GM23338 (cell line): ENCODE results near the gene CSPG4. TPM values are rescaled to one million over a fixed set of nuclear protein-coding genes. Genes with fewer than 3 reads are reported as not detected.

Experiments used
- ATAC-seq: fragments of 200-7000 bp; cut with Tn5 transposase; 3 replicates; pipeline ENCODE4 v1.9.1; 2020
- DNase-seq: peaks from one replicate; pipeline ENCODE4 v3.0.0-alpha.2; 2015; ENCODE audit warnings: low spot score
- H2AFZ ChIP-seq: fragments of 200-600 bp; sonication (generic); 2 replicates; pipeline ENCODE4 v1.8.0; 2016; ENCODE audit warnings: antibody characterized with exemption, mild to moderate bottlenecking, moderate library complexity
- H3F3A ChIP-seq: fragments of 200-600 bp; sonication (generic); replicated peaks from 2 replicates; pipeline ENCODE4 v1.8.0; 2017; ENCODE audit warnings: antibody characterized with exemption, mixed run types, low read depth
- H3K27ac ChIP-seq: fragments of 200-600 bp; sonication (generic); 2 replicates; pipeline ENCODE4 v1.6.1; 2016; ENCODE audit warnings: low read depth
- H3K27me3 ChIP-seq: fragments of 200-600 bp; sonication (generic); 2 replicates; pipeline ENCODE4 v1.8.0; 2016; ENCODE audit warnings: mild to moderate bottlenecking, mixed run types, moderate library complexity; ENCODE audit not compliant: insufficient read depth
- H3K36me3 ChIP-seq: fragments of 200-600 bp; sonication (generic); 2 replicates; pipeline ENCODE4 v1.8.0; 2016; ENCODE audit warnings: mild to moderate bottlenecking; ENCODE audit not compliant: insufficient read depth
- H3K4me1 ChIP-seq: fragments of 200-600 bp; sonication (generic); 2 replicates; pipeline ENCODE4 v1.8.0; 2016; ENCODE audit warnings: mild to moderate bottlenecking, moderate library complexity; ENCODE audit not compliant: insufficient read depth
- H3K4me2 ChIP-seq: fragments of 200-600 bp; sonication (generic); 2 replicates; pipeline ENCODE4 v1.7.1; 2017; ENCODE audit warnings: mixed run types
- H3K4me3 ChIP-seq: fragments of 200-600 bp; sonication (generic); 2 replicates; pipeline ENCODE4 v1.6.1; 2016; ENCODE audit warnings: mixed run types
- H3K79me2 ChIP-seq: fragments of 200-600 bp; sonication (generic); replicated peaks from 2 replicates; pipeline ENCODE4 v1.8.0; 2017; ENCODE audit warnings: mild to moderate bottlenecking; ENCODE audit not compliant: insufficient read depth
- H3K9me2 ChIP-seq: fragments of 200-600 bp; sonication (generic); 2 replicates; pipeline ENCODE4 v1.8.0; 2017; ENCODE audit not compliant: insufficient read depth
- H4K20me1 ChIP-seq: fragments of 200-600 bp; sonication (generic); replicated peaks from 2 replicates; pipeline ENCODE4 v1.8.0; 2017; ENCODE audit warnings: mild to moderate bottlenecking; ENCODE audit not compliant: insufficient read depth
- H3K27ac Mint-ChIP-seq: 2 replicates; pipeline ENCODE4 v1.8.0; 2020; ENCODE audit warnings: inconsistent platforms, mild to moderate bottlenecking, moderate library complexity, mixed read lengths
- H3K27me3 Mint-ChIP-seq: 3 replicates; pipeline ENCODE4 v1.8.0; 2022; ENCODE audit warnings: low read depth, mild to moderate bottlenecking, moderate library complexity, mixed read lengths, inconsistent platforms; ENCODE audit not compliant: insufficient read depth, poor library complexity
- H3K36me3 Mint-ChIP-seq: 3 replicates; pipeline ENCODE4 v1.8.0; 2021; ENCODE audit warnings: low read depth, mild to moderate bottlenecking, inconsistent platforms, moderate library complexity, mixed read lengths
- H3K4me1 Mint-ChIP-seq: 3 replicates; pipeline ENCODE4 v1.8.0; 2020; ENCODE audit warnings: mild to moderate bottlenecking, inconsistent platforms, mixed read lengths
- H3K4me3 Mint-ChIP-seq: 3 replicates; pipeline ENCODE4 v1.8.0; 2021; ENCODE audit warnings: moderate library complexity, mild to moderate bottlenecking, inconsistent platforms, mixed read lengths
- H3K9me3 Mint-ChIP-seq: 3 replicates; pipeline ENCODE4 v1.8.0; 2020; ENCODE audit warnings: moderate library complexity, mild to moderate bottlenecking, inconsistent platforms, mixed read lengths
- CREB1 ChIP-seq: fragments of 250-450 bp; sonication (Bioruptor Pico); IDR thresholded peaks from 2 replicates; pipeline ENCODE4 v1.5.0; 2020; ENCODE audit warnings: low read depth, mild to moderate bottlenecking, moderate library complexity
- EZH2 ChIP-seq: fragments of 200-600 bp; sonication (generic); IDR thresholded peaks from one replicate; pipeline ENCODE4 v1.8.0; 2017; ENCODE audit warnings: antibody characterized with exemption, mild to moderate bottlenecking, low read depth; ENCODE audit not compliant: unreplicated experiment
- EZH2phosphoT487 ChIP-seq: fragments of 200-600 bp; sonication (generic); IDR thresholded peaks from one replicate; pipeline ENCODE4 v1.8.1; 2018; ENCODE audit warnings: antibody characterized with exemption; ENCODE audit not compliant: unreplicated experiment
- JUNB ChIP-seq: IDR thresholded peaks from one replicate; pipeline ENCODE4 v1.6.1; 2016; ENCODE audit warnings: antibody characterized with exemption; ENCODE audit not compliant: unreplicated experiment
- POLR2AphosphoS5 ChIP-seq: IDR thresholded peaks from 2 replicates; pipeline ENCODE4 v1.6.1; 2016; ENCODE audit warnings: antibody characterized with exemption, low read depth
- STAT1 ChIP-seq: IDR thresholded peaks from one replicate; pipeline ENCODE4 v1.6.1; 2016; ENCODE audit warnings: antibody characterized with exemption; ENCODE audit not compliant: unreplicated experiment
- ZNF114 ChIP-seq: fragments of 250-450 bp; sonication (Bioruptor Pico); IDR thresholded peaks from 2 replicates; pipeline ENCODE4 v1.5.0; 2020; ENCODE audit warnings: mild to moderate bottlenecking, moderate library complexity
- ZNF331 ChIP-seq: fragments of 250-450 bp; sonication (Bioruptor Pico); IDR thresholded peaks from 2 replicates; pipeline ENCODE4 v1.5.0; 2020; ENCODE audit warnings: low read depth, mild to moderate bottlenecking, moderate library complexity
- polyA plus RNA-seq: library from polyadenylated mRNA; unstranded; fragments of >200 nt; fragmentation: Nextera tagmentation; extraction: Ambion mirVana; gene quantifications from 2 replicates; pipeline ENCODE4 v1.2.1, GENCODE V29; 2016
- total RNA-seq: library from RNA; depleted of rRNA; stranded (reverse); fragments of >200 nt; shearing (Covaris generic); gene quantifications from 2 replicates; pipeline ENCODE4 v1.2.3, GENCODE V29; 2014
- TF ChIP-seq, protein P1 (sequence below), 2 experiments: fragments of 200-600 bp in 1 of 2; sonication (generic) in 1 of 2; conservative IDR thresholded peaks; 2 replicates each; pipeline versions ENCODE4 v1.5.1 to v1.6.1; 2016 to 2017; ENCODE audit warnings: antibody characterized with exemption in 2 of 2, low read depth in 2 of 2, mild to moderate bottlenecking in 2 of 2, moderate library complexity in 1 of 2
- TF ChIP-seq, protein P2 (sequence below): IDR thresholded peaks from one replicate; pipeline ENCODE4 v1.6.1; 2018; ENCODE audit warnings: antibody characterized with exemption; ENCODE audit not compliant: unreplicated experiment
- TF ChIP-seq, protein P3 (sequence below): IDR thresholded peaks from 2 replicates; pipeline ENCODE4 v1.6.1; 2016; ENCODE audit warnings: antibody characterized with exemption

The CSPG4 gene
- total and polyA plus RNA-seq, 2 experiments from 2014 or later = 0.27 to 4.0 TPM

DNA sequence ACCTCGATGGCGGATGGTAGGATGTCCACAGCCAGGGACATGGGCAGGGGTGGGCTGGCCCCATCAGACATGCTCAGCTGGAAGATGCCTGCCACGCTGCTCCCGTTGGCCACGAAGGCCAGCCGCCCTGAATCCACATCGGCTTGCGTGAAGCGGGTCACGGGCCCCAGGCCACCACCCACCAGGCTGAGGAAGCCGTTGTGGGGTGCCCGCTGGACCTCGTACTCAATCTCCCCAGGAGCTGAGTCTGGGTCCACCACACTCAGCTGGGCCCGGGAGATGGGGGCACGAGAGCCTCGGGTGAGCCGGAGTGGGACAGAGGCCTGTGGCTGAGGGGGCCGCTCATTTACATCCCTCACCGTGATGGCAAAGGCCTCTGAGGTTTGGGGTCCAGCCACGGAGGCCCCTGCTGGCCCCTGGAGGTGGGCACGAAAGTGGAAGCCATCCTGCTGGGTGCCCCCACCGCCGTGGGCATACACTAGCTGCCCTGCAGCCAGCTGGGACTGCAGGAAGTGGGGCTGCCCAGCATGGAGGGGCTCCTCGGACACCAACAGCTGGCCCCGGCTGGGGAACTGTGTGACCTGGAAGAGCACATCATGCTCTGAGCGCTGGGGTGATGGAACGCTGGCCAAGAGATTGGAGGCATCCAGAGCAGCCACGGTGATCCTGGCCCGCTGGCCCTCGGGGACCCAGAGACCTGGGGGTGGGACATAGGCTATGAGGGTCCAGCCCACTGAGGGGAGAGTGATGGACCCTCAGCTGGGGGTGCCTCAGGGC lies 35.8 kb downstream of the CSPG4 start:
- H3K9me3 Mint-ChIP-seq = no peaks in the 10 kb centered on the region
- no peaks in the 10 kb centered on the region; the same call in 2 of the 3 replicates for H3K36me3 Mint-ChIP-seq
- peaks cover 24% of the 10 kb centered on the region for H3K4me1 ChIP-seq
- no peaks in the 10 kb centered on the region for H4K20me1 ChIP-seq
- no peaks in the 10 kb centered on the region for H3K27me3 ChIP-seq
- H3K4me3 Mint-ChIP-seq = no peak overlapping the region
- TF ChIP-seq POLR2AphosphoS5 (no peak), STAT1 (no peak)
- TF ChIP-seq, protein P1, sequence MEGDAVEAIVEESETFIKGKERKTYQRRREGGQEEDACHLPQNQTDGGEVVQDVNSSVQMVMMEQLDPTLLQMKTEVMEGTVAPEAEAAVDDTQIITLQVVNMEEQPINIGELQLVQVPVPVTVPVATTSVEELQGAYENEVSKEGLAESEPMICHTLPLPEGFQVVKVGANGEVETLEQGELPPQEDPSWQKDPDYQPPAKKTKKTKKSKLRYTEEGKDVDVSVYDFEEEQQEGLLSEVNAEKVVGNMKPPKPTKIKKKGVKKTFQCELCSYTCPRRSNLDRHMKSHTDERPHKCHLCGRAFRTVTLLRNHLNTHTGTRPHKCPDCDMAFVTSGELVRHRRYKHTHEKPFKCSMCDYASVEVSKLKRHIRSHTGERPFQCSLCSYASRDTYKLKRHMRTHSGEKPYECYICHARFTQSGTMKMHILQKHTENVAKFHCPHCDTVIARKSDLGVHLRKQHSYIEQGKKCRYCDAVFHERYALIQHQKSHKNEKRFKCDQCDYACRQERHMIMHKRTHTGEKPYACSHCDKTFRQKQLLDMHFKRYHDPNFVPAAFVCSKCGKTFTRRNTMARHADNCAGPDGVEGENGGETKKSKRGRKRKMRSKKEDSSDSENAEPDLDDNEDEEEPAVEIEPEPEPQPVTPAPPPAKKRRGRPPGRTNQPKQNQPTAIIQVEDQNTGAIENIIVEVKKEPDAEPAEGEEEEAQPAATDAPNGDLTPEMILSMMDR (conservative IDR thresholded peaks at IDR 0.05; ENCODE audit: low read depth in 2 of 2) = no peak
- no peak overlapping the region for H3K27ac ChIP-seq
- H3K79me2 ChIP-seq = no peaks in the 10 kb centered on the region
- no peak for ATAC-seq
- H3K4me2 ChIP-seq = no peak overlapping the region
- H3K36me3 ChIP-seq = no peaks in the 10 kb centered on the region
- H3F3A ChIP-seq = peaks cover 12% of the 10 kb centered on the region; the same call in 1 of the 2 replicates
- no peak overlapping the region for H2AFZ ChIP-seq
- peaks cover 13% of the 10 kb centered on the region for H3K27me3 Mint-ChIP-seq
- no peaks in the 10 kb centered on the region for H3K9me2 ChIP-seq
- H3K4me1 Mint-ChIP-seq = peaks cover 41% of the 10 kb centered on the region
- no peak overlapping the region for H3K27ac Mint-ChIP-seq
- no peak for DNase-seq
- no peak overlapping the region for H3K4me3 ChIP-seq

DNA sequence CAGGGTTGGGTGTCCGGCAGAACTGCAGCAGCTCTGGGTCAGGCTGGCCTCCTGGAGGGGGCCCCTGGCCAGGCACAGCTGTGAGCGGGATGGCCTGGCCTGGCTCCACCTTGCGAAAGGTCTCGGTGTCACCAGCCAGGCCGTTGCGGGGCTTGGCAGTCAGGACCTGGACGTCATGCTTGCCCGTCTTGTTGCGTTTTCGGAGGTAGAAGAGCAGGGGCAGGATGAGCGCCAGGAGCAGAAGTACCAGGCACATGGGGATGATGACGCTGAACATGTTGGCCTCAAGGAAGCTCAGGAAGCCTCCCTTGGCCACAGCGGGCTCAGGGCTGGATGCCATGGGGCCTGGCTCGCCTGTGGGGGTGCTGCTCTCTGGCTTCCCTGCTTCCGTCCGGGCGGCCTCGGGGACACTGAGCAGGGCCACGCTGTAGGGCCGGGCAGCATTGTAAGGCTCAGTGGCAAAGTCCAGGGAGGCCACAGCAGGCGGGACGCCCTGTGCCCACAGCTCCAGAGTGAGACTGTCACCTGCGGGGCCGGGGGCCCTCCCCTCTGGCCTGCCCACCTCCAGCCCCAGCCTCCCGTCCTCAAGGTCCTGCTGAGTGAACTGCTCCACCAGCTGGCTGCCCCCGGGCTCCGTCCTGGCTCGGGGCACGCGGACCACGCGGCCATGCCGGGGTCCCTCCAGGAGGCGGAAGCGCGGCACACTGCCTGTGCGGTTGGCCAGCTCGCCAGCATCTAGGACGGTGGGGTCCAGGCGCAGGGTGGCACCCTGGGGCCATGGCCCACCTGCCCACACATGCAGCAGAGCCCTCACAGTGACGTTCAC lies 36.9 kb downstream of the CSPG4 start:
- Mint-ChIP-seq H3K27me3 (peaks cover 8% of the 10 kb centered on the region), H3K4me3 (no peak overlapping the region), H3K4me1 (peaks cover 42% of the 10 kb centered on the region), H3K9me3 (no peaks in the 10 kb centered on the region), H3K36me3 (no peaks in the 10 kb centered on the region; the same call in 2 of the 3 replicates), H3K27ac (no peak overlapping the region)
- peaks cover 27% of the 10 kb centered on the region for H3K4me1 ChIP-seq
- H4K20me1 ChIP-seq = no peaks in the 10 kb centered on the region
- H3K9me2 ChIP-seq = no peaks in the 10 kb centered on the region
- no peak for DNase-seq
- no peaks in the 10 kb centered on the region for H3K79me2 ChIP-seq
- TF ChIP-seq CREB1 (CRISPR knock-in tag) = no peak
- TF ChIP-seq ZNF331 (CRISPR knock-in tag) = no peak
- TF ChIP-seq, protein P2, sequence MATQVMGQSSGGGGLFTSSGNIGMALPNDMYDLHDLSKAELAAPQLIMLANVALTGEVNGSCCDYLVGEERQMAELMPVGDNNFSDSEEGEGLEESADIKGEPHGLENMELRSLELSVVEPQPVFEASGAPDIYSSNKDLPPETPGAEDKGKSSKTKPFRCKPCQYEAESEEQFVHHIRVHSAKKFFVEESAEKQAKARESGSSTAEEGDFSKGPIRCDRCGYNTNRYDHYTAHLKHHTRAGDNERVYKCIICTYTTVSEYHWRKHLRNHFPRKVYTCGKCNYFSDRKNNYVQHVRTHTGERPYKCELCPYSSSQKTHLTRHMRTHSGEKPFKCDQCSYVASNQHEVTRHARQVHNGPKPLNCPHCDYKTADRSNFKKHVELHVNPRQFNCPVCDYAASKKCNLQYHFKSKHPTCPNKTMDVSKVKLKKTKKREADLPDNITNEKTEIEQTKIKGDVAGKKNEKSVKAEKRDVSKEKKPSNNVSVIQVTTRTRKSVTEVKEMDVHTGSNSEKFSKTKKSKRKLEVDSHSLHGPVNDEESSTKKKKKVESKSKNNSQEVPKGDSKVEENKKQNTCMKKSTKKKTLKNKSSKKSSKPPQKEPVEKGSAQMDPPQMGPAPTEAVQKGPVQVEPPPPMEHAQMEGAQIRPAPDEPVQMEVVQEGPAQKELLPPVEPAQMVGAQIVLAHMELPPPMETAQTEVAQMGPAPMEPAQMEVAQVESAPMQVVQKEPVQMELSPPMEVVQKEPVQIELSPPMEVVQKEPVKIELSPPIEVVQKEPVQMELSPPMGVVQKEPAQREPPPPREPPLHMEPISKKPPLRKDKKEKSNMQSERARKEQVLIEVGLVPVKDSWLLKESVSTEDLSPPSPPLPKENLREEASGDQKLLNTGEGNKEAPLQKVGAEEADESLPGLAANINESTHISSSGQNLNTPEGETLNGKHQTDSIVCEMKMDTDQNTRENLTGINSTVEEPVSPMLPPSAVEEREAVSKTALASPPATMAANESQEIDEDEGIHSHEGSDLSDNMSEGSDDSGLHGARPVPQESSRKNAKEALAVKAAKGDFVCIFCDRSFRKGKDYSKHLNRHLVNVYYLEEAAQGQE = no peak
- TF ChIP-seq EZH2 = no peak
- TF ChIP-seq ZNF114 (CRISPR knock-in tag) = no peak
- TF ChIP-seq, protein P3, sequence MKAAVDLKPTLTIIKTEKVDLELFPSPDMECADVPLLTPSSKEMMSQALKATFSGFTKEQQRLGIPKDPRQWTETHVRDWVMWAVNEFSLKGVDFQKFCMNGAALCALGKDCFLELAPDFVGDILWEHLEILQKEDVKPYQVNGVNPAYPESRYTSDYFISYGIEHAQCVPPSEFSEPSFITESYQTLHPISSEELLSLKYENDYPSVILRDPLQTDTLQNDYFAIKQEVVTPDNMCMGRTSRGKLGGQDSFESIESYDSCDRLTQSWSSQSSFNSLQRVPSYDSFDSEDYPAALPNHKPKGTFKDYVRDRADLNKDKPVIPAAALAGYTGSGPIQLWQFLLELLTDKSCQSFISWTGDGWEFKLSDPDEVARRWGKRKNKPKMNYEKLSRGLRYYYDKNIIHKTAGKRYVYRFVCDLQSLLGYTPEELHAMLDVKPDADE = no peak
- no peak for TF ChIP-seq POLR2AphosphoS5
- TF ChIP-seq, protein P1 (conservative IDR thresholded peaks at IDR 0.05; ENCODE audit: low read depth in 2 of 2) = no peak; a peak in 1 of 4 replicates
- no peak for TF ChIP-seq EZH2phosphoT487
- TF ChIP-seq JUNB = no peak
- no peak overlapping the region for H3K27ac ChIP-seq
- no peak for ATAC-seq
- H3K36me3 ChIP-seq = no peaks in the 10 kb centered on the region
- H3F3A ChIP-seq = peaks cover 12% of the 10 kb centered on the region; the same call in 1 of the 2 replicates
- H3K4me2 ChIP-seq = no peak overlapping the region
- H2AFZ ChIP-seq = no peak overlapping the region
- no peak overlapping the region for H3K4me3 ChIP-seq
- no peaks in the 10 kb centered on the region for H3K27me3 ChIP-seq
